ENCODE data around the gene ANAPC2.
A peak's percentile ranks its signal among the peaks of the same experiment; 100 is the strongest.

ANAPC2 gene

GRCh38 chr9:137148661-137149060 is 39.7 kb downstream of the ANAPC2 start:
- H3K4me3 ChIP-seq = no peak overlapping the region
- peaks cover 1% of the 10 kb centered on the region; the same call in 1 of the 2 replicates for H3K27me3 ChIP-seq
- peak overlapping the region; percentile 61 for H3K27ac ChIP-seq
- H4K20me1 ChIP-seq = no peaks in the 10 kb centered on the region
- no peaks in the 10 kb centered on the region for H3K9me3 ChIP-seq
- no peaks in the 10 kb centered on the region for H3K36me3 ChIP-seq
- peaks cover 44% of the 10 kb centered on the region for H3K4me1 ChIP-seq
- no peak for TF ChIP-seq Cebpa-rat (IDR thresholded peaks at IDR 0.05)
- H3K9ac ChIP-seq = 0 out of 2 replicates have a peak overlapping the region, but pooled peaks have one; percentile 49
- H3K4me2 ChIP-seq = peak overlapping the region; percentile 89

GRCh38 chr9:137148242-137148641 is 40.1 kb downstream of the ANAPC2 start:
- peaks cover 5% of the 10 kb centered on the region; the same call in 1 of the 2 replicates for H3K27me3 ChIP-seq
- no peak for TF ChIP-seq Cebpa-rat (IDR thresholded peaks at IDR 0.05)
- peak overlapping the region; percentile 89 for H3K4me2 ChIP-seq
- no peak overlapping the region for H3K4me3 ChIP-seq
- no peaks in the 10 kb centered on the region for H3K36me3 ChIP-seq
- no peaks in the 10 kb centered on the region for H4K20me1 ChIP-seq
- H3K27ac ChIP-seq = no peak overlapping the region
- H3K4me1 ChIP-seq = peaks cover 49% of the 10 kb centered on the region
- no peaks in the 10 kb centered on the region for H3K9me3 ChIP-seq
- H3K9ac ChIP-seq = no peak overlapping the region

GRCh38 chr9:137147793-137148160 is 40.6 kb downstream of the ANAPC2 start:
- TF ChIP-seq Cebpa-rat (IDR thresholded peaks at IDR 0.05) = no peak
- Histone ChIP-seq H3K9ac (no peak overlapping the region), H3K27ac (no peak overlapping the region), H3K4me1 (peaks cover 49% of the 10 kb centered on the region), H3K36me3 (no peaks in the 10 kb centered on the region), H3K4me2 (peak overlapping the region; percentile 89), H3K27me3 (peaks cover 8% of the 10 kb centered on the region; the same call in 1 of the 2 replicates), H3K4me3 (no peak overlapping the region), H3K9me3 (no peaks in the 10 kb centered on the region), H4K20me1 (no peaks in the 10 kb centered on the region)

GRCh38 chr9:137147091-137147792 is 41.1 kb downstream of the ANAPC2 start:
- H4K20me1 ChIP-seq = no peaks in the 10 kb centered on the region
- H3K36me3 ChIP-seq = no peaks in the 10 kb centered on the region
- no peak overlapping the region for H3K4me3 ChIP-seq
- H3K27ac ChIP-seq = no peak overlapping the region
- H3K9me3 ChIP-seq = no peaks in the 10 kb centered on the region
- no peak for TF ChIP-seq Cebpa-rat (IDR thresholded peaks at IDR 0.05)
- peaks cover 48% of the 10 kb centered on the region for H3K4me1 ChIP-seq
- no peak overlapping the region for H3K9ac ChIP-seq
- peaks cover 8% of the 10 kb centered on the region; the same call in 1 of the 2 replicates for H3K27me3 ChIP-seq
- H3K4me2 ChIP-seq = peak overlapping the region; percentile 34; the same call in 1 of the 2 replicates

GRCh38 chr9:137146527-137146918 is 41.8 kb downstream of the ANAPC2 start:
- Histone ChIP-seq H3K27ac (no peak overlapping the region), H3K9me3 (no peaks in the 10 kb centered on the region), H3K4me1 (peaks cover 41% of the 10 kb centered on the region), H3K4me3 (no peak overlapping the region), H3K36me3 (no peaks in the 10 kb centered on the region), H3K9ac (no peak overlapping the region), H3K27me3 (peaks cover 14% of the 10 kb centered on the region; the same call in 1 of the 2 replicates), H3K4me2 (no peak overlapping the region), H4K20me1 (peaks cover 1% of the 10 kb centered on the region; the same call in 1 of the 2 replicates)
- no peak for TF ChIP-seq Cebpa-rat (IDR thresholded peaks at IDR 0.05)

GRCh38 chr9:137145731-137146526 is 42.4 kb downstream of the ANAPC2 start:
- no peak overlapping the region for H3K4me2 ChIP-seq

GRCh38 chr9:137143459-137143858 is 44.9 kb downstream of the ANAPC2 start:
- H3K9ac ChIP-seq = no peak overlapping the region
- no peak overlapping the region for H3K4me2 ChIP-seq
- H3K27me3 ChIP-seq = peaks cover 43% of the 10 kb centered on the region
- H3K27ac ChIP-seq = no peak overlapping the region
- peaks cover 27% of the 10 kb centered on the region for H4K20me1 ChIP-seq
- H3K4me1 ChIP-seq = peaks cover 30% of the 10 kb centered on the region
- no peak for TF ChIP-seq Cebpa-rat (IDR thresholded peaks at IDR 0.05)
- H3K36me3 ChIP-seq = no peaks in the 10 kb centered on the region
- H3K9me3 ChIP-seq = no peaks in the 10 kb centered on the region
- no peak overlapping the region for H3K4me3 ChIP-seq

More at GRCh38 chr9:137145731-137146526, 42.4 kb downstream of the ANAPC2 start:
- TF ChIP-seq Cebpa-rat (IDR thresholded peaks at IDR 0.05) = no peak
- Histone ChIP-seq H3K36me3 (no peaks in the 10 kb centered on the region), H3K9ac (no peak overlapping the region), H3K9me3 (no peaks in the 10 kb centered on the region), H4K20me1 (peaks cover 7% of the 10 kb centered on the region; the same call in 1 of the 2 replicates), H3K27me3 (peaks cover 20% of the 10 kb centered on the region; the same call in 1 of the 2 replicates), H3K4me1 (peaks cover 38% of the 10 kb centered on the region), H3K4me3 (no peak overlapping the region), H3K27ac (no peak overlapping the region)

- Histone ChIP-seq H4K20me1 (peaks cover 31% of the 10 kb centered on the region), H3K4me2 (no peak overlapping the region), H3K4me1 (peaks cover 28% of the 10 kb centered on the region), H3K27ac (no peak overlapping the region), H3K9ac (no peak overlapping the region), H3K27me3 (peaks cover 55% of the 10 kb centered on the region), H3K36me3 (no peaks in the 10 kb centered on the region), H3K9me3 (no peaks in the 10 kb centered on the region), H3K4me3 (no peak overlapping the region)
- TF ChIP-seq Cebpa-rat (IDR thresholded peaks at IDR 0.05) = no peak
Observed at GRCh38 chr9:137141976-137142936, 46.1 kb downstream of the ANAPC2 start.

Measured in BLaER1 (cell line).